Gastroesophageal sphincter (tissue), 4 donors: ENCODE data around the gene NECTIN1. TPM values are rescaled to one million over a fixed set of nuclear protein-coding genes. Genes with fewer than 3 reads are reported as not detected.

ENCODE experiments used
- ATAC-seq: fragments of 150-250 bp; one replicate; pipeline ENCODE4 v1.9.1; 2016; ENCODE audit warnings: mild to moderate bottlenecking, moderate library complexity
- H3K27ac ChIP-seq, 4 donors: fragments of 200-600 bp; sonication (generic) in 3 of 4; 1 replicate in 3 of 4; 2 replicates in 1 of 4; pipeline ENCODE4 v1.5.1; 2016 to 2019
- H3K27me3 ChIP-seq: fragments of 200-600 bp; sonication (generic); one replicate; pipeline ENCODE4 v1.5.1; 2019
- H3K36me3 ChIP-seq, 2 donors: fragments of 200-600 bp; sonication (generic); one replicate each; pipeline ENCODE4 v1.5.1; 2019; ENCODE audit warnings: control low read depth in 1 of 2
- H3K4me1 ChIP-seq, 3 donors: fragments of 200-600 bp; sonication (generic); 1 replicate in 2 of 3; 2 replicates in 1 of 3; pipeline ENCODE4 v1.5.1; 2016 to 2019; ENCODE audit warnings: control low read depth in 2 of 3
- H3K4me3 ChIP-seq, 2 donors: fragments of 200-600 bp; sonication (generic); one replicate each; pipeline ENCODE4 v1.5.1; 2019; ENCODE audit warnings: mild to moderate bottlenecking in 1 of 2, moderate library complexity in 1 of 2
- H3K9me3 ChIP-seq, 3 donors: fragments of 200-600 bp; sonication (generic); one replicate each; pipeline ENCODE4 v1.5.1; 2017 to 2019; ENCODE audit warnings: control low read depth in 2 of 3
- EP300 ChIP-seq: sonication (generic); formaldehyde crosslinking; IDR thresholded peaks from one replicate; pipeline ENCODE4 v1.6.1; 2017; ENCODE audit warnings: antibody characterized with exemption, mild to moderate bottlenecking
- POLR2A ChIP-seq, 2 donors: fragments of 450-650 bp; IDR thresholded peaks; one replicate each; pipeline ENCODE4 v1.6.1; 2017; ENCODE audit warnings: antibody characterized with exemption in 2 of 2, mild to moderate bottlenecking in 2 of 2, moderate library complexity in 1 of 2
- POLR2AphosphoS5 ChIP-seq: sonication (generic); formaldehyde crosslinking; IDR thresholded peaks from one replicate; pipeline ENCODE4 v1.6.1; 2017; ENCODE audit warnings: antibody characterized with exemption
- WGBS, 2 donors: methylation state at CpG; one replicate each; pipeline ENCODE4 v1.1.5; 2018; ENCODE audit warnings: low coverage in 1 of 2; 5-methylcytosine and 5-hydroxymethylcytosine counted together
- total RNA-seq, 4 donors: library from RNA; depleted of rRNA; stranded (reverse); fragments of >200 nt; gene quantifications; one replicate each; pipeline ENCODE4 v1.1.0, GENCODE V29; 2016
- TF ChIP-seq, protein P1 (sequence below), 4 experiments: fragments of 200-600 bp in 2 of 4; fragments of 450-650 bp in 2 of 4; sonication (generic) in 1 of 4; IDR thresholded peaks; one replicate each; pipeline ENCODE4 v1.5.1; 2017 to 2019; ENCODE audit warnings: antibody characterized with exemption in 4 of 4, mild to moderate bottlenecking in 2 of 4, moderate library complexity in 2 of 4

NECTIN1 gene
- total RNA-seq, 4 donors from 2014 or later = 2.6 to 7.1 (median 4.3) TPM

DNA sequence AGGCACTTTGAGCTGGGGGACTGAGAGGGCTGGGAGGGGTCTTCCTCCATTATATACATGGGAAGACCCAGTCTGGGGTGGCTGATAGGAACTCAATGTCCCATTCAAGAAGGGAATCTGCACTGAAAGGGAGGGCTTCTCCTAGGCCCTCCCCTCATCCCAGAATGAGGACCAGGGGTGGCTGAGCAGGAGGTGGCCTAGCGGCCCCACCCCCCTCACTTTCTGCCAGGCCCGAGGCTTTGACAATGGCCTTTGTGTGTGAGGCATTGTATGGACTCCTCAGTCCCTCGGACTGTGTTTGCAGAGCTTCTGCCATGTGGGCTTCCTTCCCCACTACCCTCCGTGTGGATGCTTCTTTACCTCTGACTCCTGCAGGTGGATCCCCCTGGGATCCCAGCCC lies 65.7 kb downstream of the NECTIN1 start:
- H3K27me3 ChIP-seq = peaks cover 4% of the 10 kb centered on the region
- no CpG with 5 or more reads among the region's 4 CpGs for WGBS, 2 donors
- H3K4me3 ChIP-seq = no peak overlapping the region
- H3K36me3 ChIP-seq = peaks cover 0 to 15% of the 10 kb centered on the region in 2 donors
- no peak overlapping the region for H3K27ac ChIP-seq
- peaks cover 0 to 9% (median 0%) of the 10 kb centered on the region in 3 donors for H3K4me1 ChIP-seq
- no peaks in the 10 kb centered on the region for H3K9me3 ChIP-seq
- TF ChIP-seq POLR2A (IDR thresholded peaks at IDR 0.05) = no peak
- TF ChIP-seq EP300 = no peak
- TF ChIP-seq, protein P1, sequence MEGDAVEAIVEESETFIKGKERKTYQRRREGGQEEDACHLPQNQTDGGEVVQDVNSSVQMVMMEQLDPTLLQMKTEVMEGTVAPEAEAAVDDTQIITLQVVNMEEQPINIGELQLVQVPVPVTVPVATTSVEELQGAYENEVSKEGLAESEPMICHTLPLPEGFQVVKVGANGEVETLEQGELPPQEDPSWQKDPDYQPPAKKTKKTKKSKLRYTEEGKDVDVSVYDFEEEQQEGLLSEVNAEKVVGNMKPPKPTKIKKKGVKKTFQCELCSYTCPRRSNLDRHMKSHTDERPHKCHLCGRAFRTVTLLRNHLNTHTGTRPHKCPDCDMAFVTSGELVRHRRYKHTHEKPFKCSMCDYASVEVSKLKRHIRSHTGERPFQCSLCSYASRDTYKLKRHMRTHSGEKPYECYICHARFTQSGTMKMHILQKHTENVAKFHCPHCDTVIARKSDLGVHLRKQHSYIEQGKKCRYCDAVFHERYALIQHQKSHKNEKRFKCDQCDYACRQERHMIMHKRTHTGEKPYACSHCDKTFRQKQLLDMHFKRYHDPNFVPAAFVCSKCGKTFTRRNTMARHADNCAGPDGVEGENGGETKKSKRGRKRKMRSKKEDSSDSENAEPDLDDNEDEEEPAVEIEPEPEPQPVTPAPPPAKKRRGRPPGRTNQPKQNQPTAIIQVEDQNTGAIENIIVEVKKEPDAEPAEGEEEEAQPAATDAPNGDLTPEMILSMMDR (IDR thresholded peaks at IDR 0.05) = no peak
- no peak for TF ChIP-seq POLR2AphosphoS5
- no peak for ATAC-seq

GRCh38 chr11:119661226-119661625 lies 67.8 kb downstream of the NECTIN1 start:
- no peak overlapping the region for H3K27ac ChIP-seq
- H3K4me1 ChIP-seq = peaks cover 0 to 1% (median 0%) of the 10 kb centered on the region in 3 donors
- no peak for ATAC-seq
- peaks cover 0 to 15% of the 10 kb centered on the region in 2 donors for H3K36me3 ChIP-seq
- no peaks in the 10 kb centered on the region for H3K9me3 ChIP-seq
- H3K4me3 ChIP-seq = no peak overlapping the region
- TF ChIP-seq, protein P1 (IDR thresholded peaks at IDR 0.05) = no peak
- TF ChIP-seq POLR2AphosphoS5 (no peak), POLR2A (IDR thresholded peaks at IDR 0.05) (no peak), EP300 (no peak)
- H3K27me3 ChIP-seq = peaks cover 4% of the 10 kb centered on the region
- 39 to 43% methylated on average over 1 to 2 of the region's 4 CpGs for whole genome bisulfite sequencing, 2 donors

DNA sequence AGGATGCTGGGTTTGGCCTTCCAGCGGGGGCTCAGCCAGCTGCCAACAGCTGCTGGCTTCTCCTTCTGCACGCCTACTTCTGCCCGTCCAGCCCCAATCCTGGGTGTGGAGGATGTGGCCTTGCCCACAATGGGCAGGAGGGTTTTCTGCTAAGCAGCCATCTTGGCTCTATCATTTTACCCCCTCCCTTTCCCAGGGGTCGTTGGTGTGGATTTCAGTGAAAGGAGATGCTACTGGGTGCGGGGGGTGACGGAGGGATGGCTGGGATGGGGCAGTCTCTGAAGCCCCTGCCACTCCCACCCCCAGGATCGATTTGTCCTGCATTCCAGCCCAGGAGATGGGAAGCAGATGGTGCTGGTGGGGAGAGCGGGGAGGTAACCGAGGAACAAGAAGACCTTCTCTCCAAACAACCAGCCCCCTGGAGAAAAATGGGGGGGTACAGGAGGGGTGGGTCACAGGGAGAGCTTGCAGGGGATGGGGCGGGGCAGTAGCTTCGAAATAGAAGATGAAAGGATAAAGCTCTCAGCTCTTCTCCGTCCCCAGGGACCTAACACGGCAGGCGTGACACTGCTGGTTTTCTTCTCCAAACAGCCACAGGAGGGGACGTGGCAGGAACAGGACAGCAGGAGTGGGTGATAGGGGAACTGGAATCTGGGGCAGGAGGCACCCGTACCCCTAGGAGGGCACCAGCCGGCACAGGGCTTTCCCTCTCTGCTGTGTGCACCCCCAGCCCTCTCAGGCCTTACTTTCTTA lies 68.9 kb downstream of the NECTIN1 start:
- Histone ChIP-seq H3K36me3 (peaks cover 0 to 15% of the 10 kb centered on the region in 2 donors), H3K27me3 (no peaks in the 10 kb centered on the region), H3K4me1 (no peaks in the 10 kb centered on the region), H3K4me3 (no peak overlapping the region), H3K9me3 (no peaks in the 10 kb centered on the region), H3K27ac (no peak overlapping the region)
- no peak for ATAC-seq
- WGBS, 2 donors = 61 to 63% methylated on average over 9 to 13 of the region's 17 CpGs
- TF ChIP-seq, protein P1 (IDR thresholded peaks at IDR 0.05) = no peak
- TF ChIP-seq POLR2A (IDR thresholded peaks at IDR 0.05) = no peak
- no peak for TF ChIP-seq POLR2AphosphoS5
- no peak for TF ChIP-seq EP300

DNA sequence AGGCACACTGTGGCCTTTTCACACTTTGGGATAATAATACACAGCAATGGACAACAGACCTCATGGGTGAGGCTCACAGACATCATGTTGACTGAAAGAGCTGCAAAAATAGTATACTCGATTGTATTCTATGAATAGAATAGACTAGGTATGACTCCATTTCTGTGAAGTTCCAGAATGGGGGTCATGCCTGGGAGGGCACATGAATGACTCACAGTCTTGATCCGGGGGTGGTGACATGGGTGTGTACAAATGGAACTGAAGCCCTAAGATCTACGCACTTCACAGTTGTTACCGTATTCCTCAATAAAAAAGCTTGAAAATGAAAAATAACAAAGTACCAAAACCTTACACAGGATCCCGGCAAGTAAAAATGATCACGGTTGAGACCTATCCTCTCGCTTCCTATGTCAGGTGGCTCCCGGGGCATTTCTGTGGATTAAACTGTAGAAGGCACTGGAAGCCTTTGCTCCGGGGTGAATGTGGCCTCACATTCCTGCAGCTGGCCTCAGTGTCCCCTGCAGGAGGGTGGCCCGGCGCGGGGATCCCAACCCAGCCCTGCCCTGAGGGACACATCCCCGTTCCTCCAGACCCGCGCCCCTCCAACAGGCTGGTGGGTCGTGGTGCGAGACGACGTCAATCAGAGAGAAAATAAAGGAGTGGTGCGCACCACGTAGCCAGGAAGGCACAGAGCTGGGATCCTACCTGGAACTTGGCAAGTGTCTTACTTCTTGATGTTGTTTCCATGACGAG lies 75.9 kb downstream of the NECTIN1 start:
- TF ChIP-seq POLR2AphosphoS5 = no peak
- Histone ChIP-seq H3K36me3 (no peaks in the 10 kb centered on the region), H3K9me3 (no peaks in the 10 kb centered on the region), H3K27me3 (no peaks in the 10 kb centered on the region), H3K4me3 (no peak overlapping the region), H3K27ac (no peak overlapping the region), H3K4me1 (no peaks in the 10 kb centered on the region)
- WGBS, 2 donors = 76 to 86% methylated on average over 9 to 12 of the region's 22 CpGs
- ATAC-seq = no peak

GRCh38 chr11:119651802-119652584 lies 77.0 kb downstream of the NECTIN1 start:
- H3K4me3 ChIP-seq = no peak overlapping the region
- H3K27me3 ChIP-seq = no peaks in the 10 kb centered on the region
- no peak for TF ChIP-seq POLR2AphosphoS5
- no peak for TF ChIP-seq EP300
- TF ChIP-seq, protein P1 (IDR thresholded peaks at IDR 0.05) = no peak
- no peak for TF ChIP-seq POLR2A (IDR thresholded peaks at IDR 0.05)
- H3K27ac ChIP-seq = no peak overlapping the region
- ATAC-seq = no peak
- H3K36me3 ChIP-seq = no peaks in the 10 kb centered on the region
- H3K9me3 ChIP-seq = no peaks in the 10 kb centered on the region
- no peaks in the 10 kb centered on the region for H3K4me1 ChIP-seq
- 57 to 81% methylated on average over 6 to 8 of the region's 12 CpGs for WGBS, 2 donors
